ENCODE data around the gene RNF126. TPM values are rescaled to one million over a fixed set of nuclear protein-coding genes. Genes with fewer than 3 reads are reported as not detected.
A peak's percentile ranks its signal among the peaks of the same experiment; 100 is the strongest.

RNF126 gene
- total RNA-seq, 1 experiment from 2014 or later = 44.8 TPM

GRCh38 chr19:648305-648704, 14.7 kb downstream of the RNF126 start:
- H3K4me3 Mint-ChIP-seq (ENCODE audit: low read depth, unreplicated experiment) = no peak overlapping the region
- no peaks in the 10 kb centered on the region for H3K4me1 Mint-ChIP-seq (ENCODE audit: low read depth, unreplicated experiment)
- no peaks in the 10 kb centered on the region for H3K9me3 Mint-ChIP-seq (ENCODE audit: low read depth, unreplicated experiment)
- CTCF ChIA-PET = interaction anchor here (0.6 to 1.0 kb wide), 2 partner anchors 15 to 1387 kb away, joined by 3 to 5 read pairs; partner anchors contain the start of gene RNF126
- TF ChIP-seq CTCF (IDR thresholded peaks at IDR 0.05; ENCODE audit: unreplicated experiment) = no peak
- intact Hi-C loops (cut with micrococcal nuclease; ENCODE audit: unreplicated experiment) = no loop called here
- BruUV-seq (replicated peaks) = no TSS peak
- DNase-seq = no peak
- H3K27me3 Mint-ChIP-seq (ENCODE audit: unreplicated experiment) = no peaks in the 10 kb centered on the region
- H3K27ac Mint-ChIP-seq (ENCODE audit: unreplicated experiment) = no peak overlapping the region
- peaks cover 23% of the 10 kb centered on the region for H3K36me3 Mint-ChIP-seq (ENCODE audit: insufficient read depth, unreplicated experiment)

- intact Hi-C loops (cut with micrococcal nuclease; ENCODE audit: unreplicated experiment) = no loop called here
- peaks cover 19% of the 10 kb centered on the region for H3K36me3 Mint-ChIP-seq (ENCODE audit: insufficient read depth, unreplicated experiment)
- H3K9me3 Mint-ChIP-seq (ENCODE audit: low read depth, unreplicated experiment) = no peaks in the 10 kb centered on the region
- no peaks in the 10 kb centered on the region for H3K4me1 Mint-ChIP-seq (ENCODE audit: low read depth, unreplicated experiment)
- no peak overlapping the region for H3K4me3 Mint-ChIP-seq (ENCODE audit: low read depth, unreplicated experiment)
- TF ChIP-seq CTCF (IDR thresholded peaks at IDR 0.05; ENCODE audit: unreplicated experiment) = no peak
- CTCF ChIA-PET = interaction anchor here (0.6 to 1.0 kb wide), 2 partner anchors 15 to 1387 kb away, joined by 3 to 5 read pairs; partner anchors contain the start of gene RNF126
- no peak overlapping the region for H3K27ac Mint-ChIP-seq (ENCODE audit: unreplicated experiment)
- TSS peak; percentile 66 for BruUV-seq (replicated peaks)
- no peaks in the 10 kb centered on the region for H3K27me3 Mint-ChIP-seq (ENCODE audit: unreplicated experiment)
- DNase-seq = no peak
Measured at GRCh38 chr19:647566-648284, 15.3 kb downstream of the RNF126 start.

- CTCF ChIA-PET = interaction anchor here (1.0 kb wide), 1 partner anchor 16 kb away, joined by 3 read pairs; the partner anchor contains the start of gene RNF126
- BruUV-seq (replicated peaks) = no TSS peak
- no peak overlapping the region for H3K4me3 Mint-ChIP-seq (ENCODE audit: low read depth, unreplicated experiment)
- no peaks in the 10 kb centered on the region for H3K4me1 Mint-ChIP-seq (ENCODE audit: low read depth, unreplicated experiment)
- intact Hi-C loops (cut with micrococcal nuclease; ENCODE audit: unreplicated experiment) = no loop called here
- peaks cover 19% of the 10 kb centered on the region for H3K36me3 Mint-ChIP-seq (ENCODE audit: insufficient read depth, unreplicated experiment)
- no peak for TF ChIP-seq CTCF (IDR thresholded peaks at IDR 0.05; ENCODE audit: unreplicated experiment)
- no peaks in the 10 kb centered on the region for H3K27me3 Mint-ChIP-seq (ENCODE audit: unreplicated experiment)
- no peak for DNase-seq
- H3K27ac Mint-ChIP-seq (ENCODE audit: unreplicated experiment) = no peak overlapping the region
- H3K9me3 Mint-ChIP-seq (ENCODE audit: low read depth, unreplicated experiment) = no peaks in the 10 kb centered on the region
Measured at GRCh38 chr19:646779-647565, 16.0 kb downstream of the RNF126 start.

GRCh38 chr19:645912-646778, 16.9 kb downstream of the RNF126 start:
- H3K4me1 Mint-ChIP-seq (ENCODE audit: low read depth, unreplicated experiment) = no peaks in the 10 kb centered on the region
- intact Hi-C loops (cut with micrococcal nuclease; ENCODE audit: unreplicated experiment) = no loop called here
- TF ChIP-seq CTCF (IDR thresholded peaks at IDR 0.05; ENCODE audit: unreplicated experiment) = no peak
- no peaks in the 10 kb centered on the region for H3K27me3 Mint-ChIP-seq (ENCODE audit: unreplicated experiment)
- BruUV-seq (replicated peaks) = no TSS peak
- H3K27ac Mint-ChIP-seq (ENCODE audit: unreplicated experiment) = no peak overlapping the region
- H3K4me3 Mint-ChIP-seq (ENCODE audit: low read depth, unreplicated experiment) = no peak overlapping the region
- no peaks in the 10 kb centered on the region for H3K9me3 Mint-ChIP-seq (ENCODE audit: low read depth, unreplicated experiment)
- no peak for DNase-seq
- peaks cover 14% of the 10 kb centered on the region for H3K36me3 Mint-ChIP-seq (ENCODE audit: insufficient read depth, unreplicated experiment)
- CTCF ChIA-PET = no interaction called here
